ENCODE data around the gene UNC5B. TPM values are rescaled to one million over a fixed set of nuclear protein-coding genes. Genes with fewer than 3 reads are reported as not detected.

The UNC5B gene
- total and polyA plus RNA-seq, 12 donors: 2.0 to 27.0 (median 8.8) TPM

GRCh38 chr10:71228875-71229675 is 16.7 kb downstream of the UNC5B start:
- intact Hi-C loops (cut with DNase I): no loop called here
- Histone ChIP-seq H3K4me1 (replicated peaks in 1 of 2) (peaks cover 7 to 25% of the 10 kb centered on the region in 2 donors), H3K4me3 (no peak overlapping the region), H3K27ac (no peak overlapping the region), H3K9me3 (replicated peaks in 1 of 3) (no peaks in the 10 kb centered on the region), H3K27me3 (no peaks in the 10 kb centered on the region), H3K36me3 (replicated peaks in 1 of 2) (no peaks in the 10 kb centered on the region)
- WGBS, 4 donors: 79 to 86% (median 81%) methylated on average over 9 to 16 of the region's 16 CpGs
- TF ChIP-seq, protein P1, sequence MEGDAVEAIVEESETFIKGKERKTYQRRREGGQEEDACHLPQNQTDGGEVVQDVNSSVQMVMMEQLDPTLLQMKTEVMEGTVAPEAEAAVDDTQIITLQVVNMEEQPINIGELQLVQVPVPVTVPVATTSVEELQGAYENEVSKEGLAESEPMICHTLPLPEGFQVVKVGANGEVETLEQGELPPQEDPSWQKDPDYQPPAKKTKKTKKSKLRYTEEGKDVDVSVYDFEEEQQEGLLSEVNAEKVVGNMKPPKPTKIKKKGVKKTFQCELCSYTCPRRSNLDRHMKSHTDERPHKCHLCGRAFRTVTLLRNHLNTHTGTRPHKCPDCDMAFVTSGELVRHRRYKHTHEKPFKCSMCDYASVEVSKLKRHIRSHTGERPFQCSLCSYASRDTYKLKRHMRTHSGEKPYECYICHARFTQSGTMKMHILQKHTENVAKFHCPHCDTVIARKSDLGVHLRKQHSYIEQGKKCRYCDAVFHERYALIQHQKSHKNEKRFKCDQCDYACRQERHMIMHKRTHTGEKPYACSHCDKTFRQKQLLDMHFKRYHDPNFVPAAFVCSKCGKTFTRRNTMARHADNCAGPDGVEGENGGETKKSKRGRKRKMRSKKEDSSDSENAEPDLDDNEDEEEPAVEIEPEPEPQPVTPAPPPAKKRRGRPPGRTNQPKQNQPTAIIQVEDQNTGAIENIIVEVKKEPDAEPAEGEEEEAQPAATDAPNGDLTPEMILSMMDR (IDR thresholded peaks at IDR 0.05): no peak
- no peak for TF ChIP-seq POLR2A (IDR thresholded peaks at IDR 0.05)
- peak in 1 of 7 donors; percentile 5 for DNase-seq

DNA sequence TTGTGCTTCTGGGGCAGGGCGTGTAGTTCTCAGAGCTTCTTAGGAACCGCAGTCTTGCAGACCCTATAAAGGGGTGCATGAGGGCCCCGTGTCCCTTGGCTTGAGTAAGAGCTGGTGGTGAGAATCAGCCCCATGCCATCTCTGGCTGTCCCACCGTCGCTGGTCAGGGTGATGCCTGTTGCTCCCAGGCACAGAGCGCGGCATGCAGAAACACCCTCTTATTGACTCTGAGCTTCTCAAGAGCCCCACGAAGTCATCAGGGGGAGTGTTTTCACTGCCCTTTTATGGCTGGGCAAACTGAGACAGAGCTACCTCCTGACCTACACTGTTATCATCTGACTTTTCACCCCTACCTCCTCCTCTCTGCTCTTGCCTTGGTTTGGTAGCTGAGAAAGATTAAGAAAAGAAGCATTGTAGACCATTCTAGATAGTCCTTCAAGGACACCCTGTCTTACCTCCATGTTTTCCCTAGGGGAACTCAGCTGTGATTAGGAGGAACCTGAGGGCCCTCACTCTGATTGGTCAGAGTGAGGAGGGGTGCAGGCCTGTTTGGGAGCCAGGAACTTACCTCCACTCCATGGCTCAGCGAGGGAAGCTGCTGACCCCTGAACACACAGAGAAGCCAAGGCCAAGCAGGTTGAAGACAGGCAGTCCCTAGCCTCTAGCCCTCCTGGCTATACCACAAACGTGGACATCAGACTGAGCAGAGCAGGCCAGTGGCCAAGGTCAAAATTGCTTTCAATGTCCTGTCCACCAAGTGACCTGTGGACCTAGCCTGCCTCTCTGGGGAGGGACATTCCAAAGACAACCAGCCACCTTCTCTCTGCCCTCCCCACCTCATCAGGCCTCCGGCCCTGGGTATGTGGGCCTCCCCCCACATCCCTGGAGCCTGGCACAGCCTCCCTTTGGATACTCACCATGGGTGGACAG is 17.6 kb downstream of the UNC5B start:
- H3K27ac ChIP-seq: peak overlapping the region in 1 of 5 donors; percentile 11
- peaks cover 13 to 34% of the 10 kb centered on the region in 2 donors for H3K4me1 ChIP-seq (replicated peaks in 1 of 2)
- H3K27me3 ChIP-seq: no peaks in the 10 kb centered on the region
- intact Hi-C loops (cut with DNase I): no loop called here
- no peak overlapping the region for H3K4me3 ChIP-seq
- no peak for TF ChIP-seq POLR2A (IDR thresholded peaks at IDR 0.05)
- TF ChIP-seq, protein P1 (IDR thresholded peaks at IDR 0.05): no peak
- no peaks in the 10 kb centered on the region for H3K9me3 ChIP-seq (replicated peaks in 1 of 3)
- no peaks in the 10 kb centered on the region for H3K36me3 ChIP-seq (replicated peaks in 1 of 2)
- WGBS, 4 donors: 82 to 97% (median 87%) methylated on average over 5 to 11 of the region's 11 CpGs
- peak in 1 of 7 donors; percentile 5 for DNase-seq

- intact Hi-C loops (cut with DNase I): no loop called here
- no peak for TF ChIP-seq POLR2A (IDR thresholded peaks at IDR 0.05)
- TF ChIP-seq, protein P1 (IDR thresholded peaks at IDR 0.05): no peak
- DNase-seq: no peak
- no peaks in the 10 kb centered on the region for H3K36me3 ChIP-seq (replicated peaks in 1 of 2)
- H3K4me3 ChIP-seq: no peak overlapping the region
- no peak overlapping the region for H3K27ac ChIP-seq
- WGBS, 4 donors: 80 to 96% (median 87%) methylated on average over 1 of the region's 1 CpG
- no peaks in the 10 kb centered on the region for H3K27me3 ChIP-seq
- H3K4me1 ChIP-seq (replicated peaks in 1 of 2): peaks cover 13 to 41% of the 10 kb centered on the region in 2 donors
- H3K9me3 ChIP-seq (replicated peaks in 1 of 3): no peaks in the 10 kb centered on the region
Measured at GRCh38 chr10:71230656-71231025, 18.3 kb downstream of the UNC5B start.

DNA sequence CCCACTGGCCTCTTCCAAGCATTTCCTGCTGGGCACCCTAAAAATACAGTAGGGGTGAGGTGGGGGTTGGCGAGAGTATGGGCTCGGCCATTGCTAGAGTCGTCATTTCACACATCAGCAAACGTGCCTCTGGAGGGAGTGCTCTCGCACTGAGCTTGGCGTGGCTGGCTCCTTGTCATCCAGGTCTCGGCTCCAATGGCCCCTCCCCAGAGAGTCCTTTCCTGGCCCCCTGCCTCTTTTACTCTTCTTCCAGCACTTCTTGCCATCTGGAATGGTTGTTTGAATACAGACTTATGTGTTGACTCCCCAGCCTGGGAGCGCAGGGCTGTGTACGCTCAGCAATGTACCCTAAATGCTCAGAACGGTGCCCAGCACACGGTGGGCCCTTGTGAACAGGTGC is 18.8 kb downstream of the UNC5B start:
- H3K9me3 ChIP-seq (replicated peaks in 1 of 3): no peaks in the 10 kb centered on the region
- H3K27ac ChIP-seq: no peak overlapping the region
- TF ChIP-seq, protein P1 (IDR thresholded peaks at IDR 0.05): no peak
- TF ChIP-seq POLR2A (IDR thresholded peaks at IDR 0.05): no peak
- no peaks in the 10 kb centered on the region for H3K27me3 ChIP-seq
- DNase-seq: no peak
- H3K36me3 ChIP-seq (replicated peaks in 1 of 2): no peaks in the 10 kb centered on the region
- intact Hi-C loops (cut with DNase I): no loop called here
- H3K4me3 ChIP-seq: no peak overlapping the region
- H3K4me1 ChIP-seq (replicated peaks in 1 of 2): peaks cover 14 to 46% of the 10 kb centered on the region in 2 donors
- WGBS, 4 donors: 84 to 91% (median 88%) methylated on average over 10 to 11 of the region's 11 CpGs
